Measurements from ENCODE around the gene IGF2BP2. TPM values are rescaled to one million over a fixed set of nuclear protein-coding genes. Genes with fewer than 3 reads are reported as not detected.

IGF2BP2 gene
- total and polyA plus RNA-seq, 3 experiments from 2014 or later, result 0.42 TPM; not detected in 1

GRCh38 chr3:185718736-185719593 is 105.9 kb downstream of the IGF2BP2 start:
- Mint-ChIP-seq H3K27ac (no peak overlapping the region), H3K9me3 (peaks cover 0 to 3% (median 0%) of the 10 kb centered on the region in 5 donors), H3K4me1 (no peaks in the 10 kb centered on the region), H3K4me3 (no peak overlapping the region), H3K27me3 (peaks cover 6 to 35% of the 10 kb centered on the region in 2 donors), H3K36me3 (no peaks in the 10 kb centered on the region)
- H3K4me1 ChIP-seq (ENCODE audit: insufficient read depth, low read length), result no peaks in the 10 kb centered on the region
- CTCF ChIA-PET, result no interaction called here
- no peaks in the 10 kb centered on the region for H3K27me3 ChIP-seq (ENCODE audit: insufficient read depth, low read length, poor library complexity, severe bottlenecking)
- H3K4me3 ChIP-seq (ENCODE audit: low read length), result no peak overlapping the region
- H3K9me3 ChIP-seq (ENCODE audit: low read length), result no peaks in the 10 kb centered on the region
- no peaks in the 10 kb centered on the region for H3K36me3 ChIP-seq (ENCODE audit: insufficient read depth, low read length)
- POLR2A ChIA-PET, result no interaction called here
- no peak for DNase-seq
- no peak overlapping the region for H3K27ac ChIP-seq (ENCODE audit: low read depth, low read length)

GRCh38 chr3:185717627-185718402 is 107.0 kb downstream of the IGF2BP2 start:
- POLR2A ChIA-PET, result no interaction called here
- Histone ChIP-seq H3K4me3 (ENCODE audit: low read length) (no peak overlapping the region), H3K9me3 (ENCODE audit: low read length) (no peaks in the 10 kb centered on the region), H3K4me1 (ENCODE audit: insufficient read depth, low read length) (no peaks in the 10 kb centered on the region), H3K27ac (ENCODE audit: low read depth, low read length) (no peak overlapping the region), H3K36me3 (ENCODE audit: insufficient read depth, low read length) (no peaks in the 10 kb centered on the region), H3K27me3 (ENCODE audit: insufficient read depth, low read length, poor library complexity, severe bottlenecking) (no peaks in the 10 kb centered on the region)
- CTCF ChIA-PET, result no interaction called here
- Mint-ChIP-seq H3K9me3 (peaks cover 0 to 4% (median 0%) of the 10 kb centered on the region in 5 donors), H3K4me3 (no peak overlapping the region), H3K27ac (no peak overlapping the region), H3K27me3 (peaks cover 6 to 33% of the 10 kb centered on the region in 2 donors), H3K36me3 (no peaks in the 10 kb centered on the region), H3K4me1 (no peaks in the 10 kb centered on the region)
- no peak for DNase-seq

GRCh38 chr3:185717121-185717520 is 107.7 kb downstream of the IGF2BP2 start:
- H3K4me3 Mint-ChIP-seq, result no peak overlapping the region
- no peaks in the 10 kb centered on the region for H3K4me1 Mint-ChIP-seq
- Histone ChIP-seq H3K36me3 (ENCODE audit: insufficient read depth, low read length) (no peaks in the 10 kb centered on the region), H3K27ac (ENCODE audit: low read depth, low read length) (no peak overlapping the region), H3K9me3 (ENCODE audit: low read length) (no peaks in the 10 kb centered on the region), H3K4me1 (ENCODE audit: insufficient read depth, low read length) (no peaks in the 10 kb centered on the region), H3K4me3 (ENCODE audit: low read length) (no peak overlapping the region), H3K27me3 (ENCODE audit: insufficient read depth, low read length, poor library complexity, severe bottlenecking) (no peaks in the 10 kb centered on the region)
- no peaks in the 10 kb centered on the region for H3K36me3 Mint-ChIP-seq
- DNase-seq, result no peak
- H3K27ac Mint-ChIP-seq, result no peak overlapping the region
- H3K27me3 Mint-ChIP-seq, result peaks cover 6 to 30% of the 10 kb centered on the region in 2 donors
- CTCF ChIA-PET, result no interaction called here
- peaks cover 0 to 4% (median 0%) of the 10 kb centered on the region in 5 donors for H3K9me3 Mint-ChIP-seq
- POLR2A ChIA-PET, result no interaction called here

- POLR2A ChIA-PET, result no interaction called here
- Histone ChIP-seq H3K27me3 (ENCODE audit: insufficient read depth, low read length, poor library complexity, severe bottlenecking) (no peaks in the 10 kb centered on the region), H3K27ac (ENCODE audit: low read depth, low read length) (no peak overlapping the region), H3K9me3 (ENCODE audit: low read length) (no peaks in the 10 kb centered on the region), H3K4me1 (ENCODE audit: insufficient read depth, low read length) (no peaks in the 10 kb centered on the region), H3K36me3 (ENCODE audit: insufficient read depth, low read length) (no peaks in the 10 kb centered on the region), H3K4me3 (ENCODE audit: low read length) (no peak overlapping the region)
- no peaks in the 10 kb centered on the region for H3K36me3 Mint-ChIP-seq
- CTCF ChIA-PET, result no interaction called here
- no peak overlapping the region for H3K27ac Mint-ChIP-seq
- no peaks in the 10 kb centered on the region for H3K4me1 Mint-ChIP-seq
- H3K4me3 Mint-ChIP-seq, result no peak overlapping the region
- DNase-seq, result no peak
- H3K27me3 Mint-ChIP-seq, result peaks cover 6 to 31% of the 10 kb centered on the region in 2 donors
- H3K9me3 Mint-ChIP-seq, result peaks cover 0 to 4% (median 0%) of the 10 kb centered on the region in 5 donors
Observed at GRCh38 chr3:185716436-185717108, 108.3 kb downstream of the IGF2BP2 start.

GRCh38 chr3:185715091-185715490 is 109.8 kb downstream of the IGF2BP2 start:
- ChIA-PET CTCF (no interaction called here), POLR2A (no interaction called here)
- peaks cover 6 to 38% of the 10 kb centered on the region in 2 donors for H3K27me3 Mint-ChIP-seq
- H3K4me3 Mint-ChIP-seq, result no peak overlapping the region
- no peaks in the 10 kb centered on the region for H3K27me3 ChIP-seq (ENCODE audit: insufficient read depth, low read length, poor library complexity, severe bottlenecking)
- no peak overlapping the region for H3K4me3 ChIP-seq (ENCODE audit: low read length)
- H3K4me1 Mint-ChIP-seq, result no peaks in the 10 kb centered on the region
- DNase-seq, result no peak
- H3K36me3 Mint-ChIP-seq, result no peaks in the 10 kb centered on the region
- H3K4me1 ChIP-seq (ENCODE audit: insufficient read depth, low read length), result no peaks in the 10 kb centered on the region
- H3K9me3 Mint-ChIP-seq, result peaks cover 0 to 4% (median 0%) of the 10 kb centered on the region in 5 donors
- H3K27ac ChIP-seq (ENCODE audit: low read depth, low read length), result no peak overlapping the region
- no peaks in the 10 kb centered on the region for H3K36me3 ChIP-seq (ENCODE audit: insufficient read depth, low read length)
- no peak overlapping the region for H3K27ac Mint-ChIP-seq
- H3K9me3 ChIP-seq (ENCODE audit: low read length), result no peaks in the 10 kb centered on the region

- H3K36me3 ChIP-seq (ENCODE audit: insufficient read depth, low read length), result no peaks in the 10 kb centered on the region
- Mint-ChIP-seq H3K27ac (no peak overlapping the region), H3K36me3 (no peaks in the 10 kb centered on the region), H3K27me3 (peaks cover 6 to 44% of the 10 kb centered on the region in 2 donors), H3K4me1 (no peaks in the 10 kb centered on the region), H3K9me3 (peaks cover 0 to 4% (median 0%) of the 10 kb centered on the region in 5 donors), H3K4me3 (no peak overlapping the region)
- H3K4me3 ChIP-seq (ENCODE audit: low read length), result no peak overlapping the region
- ChIA-PET POLR2A (no interaction called here), CTCF (no interaction called here)
- H3K27me3 ChIP-seq (ENCODE audit: insufficient read depth, low read length, poor library complexity, severe bottlenecking), result no peaks in the 10 kb centered on the region
- no peak overlapping the region for H3K27ac ChIP-seq (ENCODE audit: low read depth, low read length)
- no peak for DNase-seq
- H3K4me1 ChIP-seq (ENCODE audit: insufficient read depth, low read length), result no peaks in the 10 kb centered on the region
- no peaks in the 10 kb centered on the region for H3K9me3 ChIP-seq (ENCODE audit: low read length)
Observed at GRCh38 chr3:185714085-185714484, 110.8 kb downstream of the IGF2BP2 start.

GRCh38 chr3:185713015-185713414 is 111.8 kb downstream of the IGF2BP2 start:
- H3K4me3 ChIP-seq (ENCODE audit: low read length), result no peak overlapping the region
- Mint-ChIP-seq H3K36me3 (no peaks in the 10 kb centered on the region), H3K9me3 (peaks cover 0 to 4% (median 0%) of the 10 kb centered on the region in 5 donors)

GRCh38 chr3:185712337-185712736 is 112.5 kb downstream of the IGF2BP2 start:
- Mint-ChIP-seq H3K27me3 (peaks cover 8 to 48% of the 10 kb centered on the region in 2 donors), H3K9me3 (peaks cover 0 to 4% (median 0%) of the 10 kb centered on the region in 5 donors), H3K36me3 (no peaks in the 10 kb centered on the region), H3K4me1 (no peaks in the 10 kb centered on the region), H3K4me3 (no peak overlapping the region), H3K27ac (no peak overlapping the region)
- Histone ChIP-seq H3K9me3 (ENCODE audit: low read length) (no peaks in the 10 kb centered on the region), H3K4me3 (ENCODE audit: low read length) (no peak overlapping the region), H3K27me3 (ENCODE audit: insufficient read depth, low read length, poor library complexity, severe bottlenecking) (no peaks in the 10 kb centered on the region), H3K36me3 (ENCODE audit: insufficient read depth, low read length) (no peaks in the 10 kb centered on the region), H3K27ac (ENCODE audit: low read depth, low read length) (no peak overlapping the region), H3K4me1 (ENCODE audit: insufficient read depth, low read length) (no peaks in the 10 kb centered on the region)
- CTCF ChIA-PET, result no interaction called here
- POLR2A ChIA-PET, result no interaction called here
- no peak for DNase-seq

More at GRCh38 chr3:185713015-185713414, 111.8 kb downstream of the IGF2BP2 start:
- no peak for DNase-seq
- Histone ChIP-seq H3K27ac (ENCODE audit: low read depth, low read length) (no peak overlapping the region), H3K36me3 (ENCODE audit: insufficient read depth, low read length) (no peaks in the 10 kb centered on the region), H3K4me1 (ENCODE audit: insufficient read depth, low read length) (no peaks in the 10 kb centered on the region), H3K9me3 (ENCODE audit: low read length) (no peaks in the 10 kb centered on the region), H3K27me3 (ENCODE audit: insufficient read depth, low read length, poor library complexity, severe bottlenecking) (no peaks in the 10 kb centered on the region)
- Mint-ChIP-seq H3K27ac (no peak overlapping the region), H3K27me3 (peaks cover 4 to 48% of the 10 kb centered on the region in 2 donors), H3K4me1 (no peaks in the 10 kb centered on the region), H3K4me3 (no peak overlapping the region)
- CTCF ChIA-PET, result no interaction called here
- POLR2A ChIA-PET, result no interaction called here
